ENCODE data around the gene VIL1.

DNA sequence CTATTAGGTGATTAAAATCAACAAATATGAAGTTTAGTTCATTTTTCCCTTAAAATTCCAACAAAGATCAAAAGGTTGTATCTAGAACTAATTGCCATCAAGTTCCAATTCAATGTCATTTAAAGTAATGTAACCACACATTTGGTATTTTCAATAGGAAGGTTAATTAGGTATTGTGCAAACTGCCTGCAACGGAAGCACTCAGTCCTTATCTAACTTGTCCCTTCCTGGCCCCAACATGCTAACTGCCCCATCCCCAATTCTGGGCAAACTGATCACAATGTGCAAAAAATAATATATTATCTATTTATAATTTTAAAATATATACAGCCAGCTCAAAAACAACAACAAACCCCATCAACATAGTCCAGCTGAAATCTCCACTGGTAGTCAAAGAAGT, 33.2 kb downstream of the VIL1 start:
- no peak for TF ChIP-seq FOXP2 (optimal IDR thresholded peaks at IDR 0.05; ENCODE audit: control extremely low read depth, extremely low read length, insufficient read depth)
- TF ChIP-seq POLR2AphosphoS5 (IDR thresholded peaks at IDR 0.05; ENCODE audit: borderline replicate concordance, low read depth, low read length), result no peak

Measured in SK-N-MC (cell line).